Liver (tissue), 9 donors: ENCODE results near the gene MYG1. TPM values are rescaled to one million over a fixed set of nuclear protein-coding genes. Genes with fewer than 3 reads are reported as not detected.

Experiments used
- DNase-seq: peaks from one replicate; pipeline ENCODE4 v3.0.0-alpha.2; 2017; ENCODE audit warnings: low spot score
- H3K27ac ChIP-seq, 2 donors: one replicate each; pipeline ENCODE4 v1.7.0; 2013; ENCODE audit warnings: inconsistent platforms in 2 of 2, low read length in 2 of 2, control low read depth in 1 of 2, low read depth in 1 of 2, mild to moderate bottlenecking in 1 of 2
- H3K27me3 ChIP-seq, 4 donors: one replicate each; pipeline versions ENCODE4 v1.6.1 to v1.7.0; 2013; ENCODE audit warnings: low read length in 3 of 4, inconsistent platforms in 1 of 4, mild to moderate bottlenecking in 1 of 4, moderate library complexity in 1 of 4; ENCODE audit not compliant: control insufficient read depth in 4 of 4, insufficient read depth in 4 of 4
- H3K36me3 ChIP-seq, 4 donors: one replicate each; pipeline versions ENCODE4 v1.6.1 to v1.7.0; 2013; ENCODE audit warnings: low read length in 3 of 4, mild to moderate bottlenecking in 3 of 4, low read depth in 1 of 4, moderate library complexity in 1 of 4; ENCODE audit not compliant: control insufficient read depth in 4 of 4, insufficient read depth in 3 of 4
- H3K4me1 ChIP-seq, 4 donors: one replicate each; pipeline versions ENCODE4 v1.6.1 to v1.7.0; 2013; ENCODE audit warnings: low read length in 3 of 4, mild to moderate bottlenecking in 3 of 4, moderate library complexity in 1 of 4; ENCODE audit not compliant: control insufficient read depth in 4 of 4, insufficient read depth in 4 of 4
- H3K4me3 ChIP-seq, 3 donors: one replicate each; pipeline versions ENCODE4 v1.6.1 to v1.7.0; 2013; ENCODE audit warnings: low read length in 3 of 3, control low read depth in 1 of 3, low read depth in 1 of 3, mild to moderate bottlenecking in 1 of 3
- H3K9ac ChIP-seq, 2 donors: one replicate each; pipeline ENCODE4 v1.7.0; 2013; ENCODE audit warnings: low read length in 2 of 2, mild to moderate bottlenecking in 2 of 2, moderate library complexity in 2 of 2, control low read depth in 1 of 2, low read depth in 1 of 2
- H3K9me3 ChIP-seq, 4 donors: one replicate each; pipeline versions ENCODE4 v1.6.1 to v1.7.0; 2013; ENCODE audit warnings: low read length in 3 of 4; ENCODE audit not compliant: control insufficient read depth in 4 of 4
- EGR1 ChIP-seq, 2 donors: IDR thresholded peaks; 2 replicates each; pipeline ENCODE4 v1.6.1; 2016 to 2018; ENCODE audit warnings: antibody characterized with exemption in 2 of 2, low read depth in 2 of 2
- FOXA2 ChIP-seq: IDR thresholded peaks from 2 replicates; pipeline ENCODE4 v1.6.1; 2016; ENCODE audit warnings: antibody characterized with exemption
- GABPA ChIP-seq, 2 donors: IDR thresholded peaks in 1 of 2; conservative IDR thresholded peaks in 1 of 2; 2 replicates each; pipeline ENCODE4 v1.6.1; 2016; ENCODE audit warnings: antibody characterized with exemption in 2 of 2, mild to moderate bottlenecking in 1 of 2, moderate library complexity in 1 of 2
- TAF1 ChIP-seq: conservative IDR thresholded peaks from 2 replicates; pipeline ENCODE4 v1.6.1; 2016; ENCODE audit warnings: antibody characterized with exemption, mild to moderate bottlenecking
- YY1 ChIP-seq: IDR thresholded peaks from 2 replicates; pipeline ENCODE4 v1.6.1; 2016; ENCODE audit warnings: antibody characterized with exemption, mild to moderate bottlenecking
- WGBS: extraction: QIAGEN DNeasy Blood & Tissue Kit; methylation state at CpG from one replicate; pipeline ENCODE4 v1.1.7; 2013; 5-methylcytosine and 5-hydroxymethylcytosine counted together
- polyA plus RNA-seq, 2 donors: library from polyadenylated mRNA; stranded (reverse) in 1 of 2; unstranded in 1 of 2; fragments of 200-250 nt in 1 of 2; fragments of >200 nt in 1 of 2; fragmentation: Nextera tagmentation in 1 of 2; extraction: Ambion mirVana in 1 of 2; gene quantifications; one replicate each; pipeline versions ENCODE4 v1.2.1 to v1.2.3, GENCODE V29; 2013 to 2015
- total RNA-seq, 2 donors: library from RNA; depleted of rRNA; stranded (reverse); fragments of >200 nt; gene quantifications; one replicate each; pipeline ENCODE4 v1.2.3, GENCODE V29; 2014
- TF ChIP-seq, protein P1 (sequence below): IDR thresholded peaks from 2 replicates; pipeline ENCODE4 v1.6.1; 2016; ENCODE audit warnings: antibody characterized with exemption, mild to moderate bottlenecking
- TF ChIP-seq, protein P2 (sequence below): IDR thresholded peaks from 2 replicates; pipeline ENCODE4 v1.6.1; 2016; ENCODE audit warnings: antibody characterized with exemption
- TF ChIP-seq, protein P3 (sequence below): IDR thresholded peaks from 2 replicates; pipeline ENCODE4 v1.6.1; 2016; ENCODE audit warnings: antibody characterized with exemption
- donor health status: healthy.
- donor health status: healthy.
- donor health status: healthy.
- donor health status: healthy.
- donor health status: healthy.

MYG1 gene
- total and polyA plus RNA-seq, 4 donors, result 15.0 to 28.0 (median 19.3) TPM

DNA sequence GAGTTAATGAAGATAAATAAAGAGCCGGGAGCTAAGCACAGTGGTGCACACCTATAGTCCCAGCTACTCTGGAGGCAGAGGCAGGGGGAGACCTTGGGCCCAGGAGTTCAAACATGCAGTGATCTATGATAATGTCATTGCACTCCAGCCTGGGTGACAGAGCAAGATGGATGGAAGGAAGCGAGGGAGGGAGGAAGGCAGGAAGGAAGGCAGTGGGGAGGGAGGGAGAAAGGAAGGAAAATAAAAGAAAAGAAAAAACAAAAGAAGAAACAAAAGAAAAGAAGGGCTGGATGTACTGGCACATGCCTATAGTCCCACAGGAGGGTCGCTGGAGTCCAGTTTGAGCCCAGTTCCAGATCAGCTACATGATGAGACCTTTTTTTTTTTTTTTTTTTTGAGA lies 55.6 kb downstream of the MYG1 start:
- TF ChIP-seq EGR1 (IDR thresholded peaks at IDR 0.05; ENCODE audit: low read depth in 2 of 2) (no peak), YY1 (no peak), FOXA2 (no peak), TAF1 (no peak), GABPA (IDR thresholded peaks at IDR 0.05 in 1 of 2, conservative IDR thresholded peaks at IDR 0.05 in 1 of 2) (no peak)
- TF ChIP-seq, protein P1, sequence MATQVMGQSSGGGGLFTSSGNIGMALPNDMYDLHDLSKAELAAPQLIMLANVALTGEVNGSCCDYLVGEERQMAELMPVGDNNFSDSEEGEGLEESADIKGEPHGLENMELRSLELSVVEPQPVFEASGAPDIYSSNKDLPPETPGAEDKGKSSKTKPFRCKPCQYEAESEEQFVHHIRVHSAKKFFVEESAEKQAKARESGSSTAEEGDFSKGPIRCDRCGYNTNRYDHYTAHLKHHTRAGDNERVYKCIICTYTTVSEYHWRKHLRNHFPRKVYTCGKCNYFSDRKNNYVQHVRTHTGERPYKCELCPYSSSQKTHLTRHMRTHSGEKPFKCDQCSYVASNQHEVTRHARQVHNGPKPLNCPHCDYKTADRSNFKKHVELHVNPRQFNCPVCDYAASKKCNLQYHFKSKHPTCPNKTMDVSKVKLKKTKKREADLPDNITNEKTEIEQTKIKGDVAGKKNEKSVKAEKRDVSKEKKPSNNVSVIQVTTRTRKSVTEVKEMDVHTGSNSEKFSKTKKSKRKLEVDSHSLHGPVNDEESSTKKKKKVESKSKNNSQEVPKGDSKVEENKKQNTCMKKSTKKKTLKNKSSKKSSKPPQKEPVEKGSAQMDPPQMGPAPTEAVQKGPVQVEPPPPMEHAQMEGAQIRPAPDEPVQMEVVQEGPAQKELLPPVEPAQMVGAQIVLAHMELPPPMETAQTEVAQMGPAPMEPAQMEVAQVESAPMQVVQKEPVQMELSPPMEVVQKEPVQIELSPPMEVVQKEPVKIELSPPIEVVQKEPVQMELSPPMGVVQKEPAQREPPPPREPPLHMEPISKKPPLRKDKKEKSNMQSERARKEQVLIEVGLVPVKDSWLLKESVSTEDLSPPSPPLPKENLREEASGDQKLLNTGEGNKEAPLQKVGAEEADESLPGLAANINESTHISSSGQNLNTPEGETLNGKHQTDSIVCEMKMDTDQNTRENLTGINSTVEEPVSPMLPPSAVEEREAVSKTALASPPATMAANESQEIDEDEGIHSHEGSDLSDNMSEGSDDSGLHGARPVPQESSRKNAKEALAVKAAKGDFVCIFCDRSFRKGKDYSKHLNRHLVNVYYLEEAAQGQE, result no peak
- TF ChIP-seq, protein P2, sequence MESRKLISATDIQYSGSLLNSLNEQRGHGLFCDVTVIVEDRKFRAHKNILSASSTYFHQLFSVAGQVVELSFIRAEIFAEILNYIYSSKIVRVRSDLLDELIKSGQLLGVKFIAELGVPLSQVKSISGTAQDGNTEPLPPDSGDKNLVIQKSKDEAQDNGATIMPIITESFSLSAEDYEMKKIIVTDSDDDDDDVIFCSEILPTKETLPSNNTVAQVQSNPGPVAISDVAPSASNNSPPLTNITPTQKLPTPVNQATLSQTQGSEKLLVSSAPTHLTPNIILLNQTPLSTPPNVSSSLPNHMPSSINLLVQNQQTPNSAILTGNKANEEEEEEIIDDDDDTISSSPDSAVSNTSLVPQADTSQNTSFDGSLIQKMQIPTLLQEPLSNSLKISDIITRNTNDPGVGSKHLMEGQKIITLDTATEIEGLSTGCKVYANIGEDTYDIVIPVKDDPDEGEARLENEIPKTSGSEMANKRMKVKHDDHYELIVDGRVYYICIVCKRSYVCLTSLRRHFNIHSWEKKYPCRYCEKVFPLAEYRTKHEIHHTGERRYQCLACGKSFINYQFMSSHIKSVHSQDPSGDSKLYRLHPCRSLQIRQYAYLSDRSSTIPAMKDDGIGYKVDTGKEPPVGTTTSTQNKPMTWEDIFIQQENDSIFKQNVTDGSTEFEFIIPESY, result no peak
- TF ChIP-seq, protein P3, sequence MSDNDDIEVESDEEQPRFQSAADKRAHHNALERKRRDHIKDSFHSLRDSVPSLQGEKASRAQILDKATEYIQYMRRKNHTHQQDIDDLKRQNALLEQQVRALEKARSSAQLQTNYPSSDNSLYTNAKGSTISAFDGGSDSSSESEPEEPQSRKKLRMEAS, result no peak
- 66% methylated on average over 3 of the region's 3 CpGs for WGBS
- H3K27me3 ChIP-seq, result no peaks in the 10 kb centered on the region

More for the DNA sequence above, 55.6 kb downstream of the MYG1 start:
- DNase-seq, result no peak
- Histone ChIP-seq H3K27ac (no peak overlapping the region), H3K9me3 (no peaks in the 10 kb centered on the region), H3K36me3 (no peaks in the 10 kb centered on the region), H3K4me3 (no peak overlapping the region), H3K4me1 (peaks cover 0 to 2% (median 0%) of the 10 kb centered on the region in 4 donors), H3K9ac (no peak overlapping the region)

Other genes with a start within 250 kb of the MYG1 start
- gene TNS2, start 249.6 kb upstream of the MYG1 start, total RNA-seq, result 10 to 100 TPM; 11.7 to 94.0 TPM
- 10 to 100 TPM; 44.7 to 47.2 TPM for gene TNS2, start 249.6 kb upstream of the MYG1 start, polyA plus RNA-seq
- gene SPRYD3, start 220.3 kb upstream of the MYG1 start, total RNA-seq, result 10 to 100 TPM in 1 of 2 donors, 1 to 10 TPM in 1; 6.0 to 15.2 TPM
- 10 to 100 TPM; 11.3 to 20.3 TPM for gene SPRYD3, start 220.3 kb upstream of the MYG1 start, polyA plus RNA-seq
- 10 to 100 TPM in 1 of 2 donors, 1 to 10 TPM in 1; 1.6 to 13.6 TPM for gene IGFBP6, start 202.0 kb upstream of the MYG1 start, total RNA-seq
- 10 to 100 TPM; 10.5 to 17.6 TPM for gene IGFBP6, start 202.0 kb upstream of the MYG1 start, polyA plus RNA-seq
- 1 to 10 TPM in 1 of 2 donors, under 1 TPM in 1; 0.92 to 9.4 TPM for gene SOAT2, start 196.2 kb upstream of the MYG1 start, total RNA-seq
- 1 to 10 TPM in 1 of 2 donors, under 1 TPM in 1; 0.48 to 1.6 TPM for gene SOAT2, start 196.2 kb upstream of the MYG1 start, polyA plus RNA-seq
- 10 to 100 TPM in 1 of 2 donors, 1 to 10 TPM in 1; 8.4 to 14.4 TPM for gene ZNF740, start 119.0 kb upstream of the MYG1 start, total RNA-seq
- gene ZNF740, start 119.0 kb upstream of the MYG1 start, polyA plus RNA-seq, result 1 to 10 TPM; 1.4 to 4.3 TPM
- 10 to 100 TPM in 1 of 2 donors, 1 to 10 TPM in 1; 4.4 to 37.1 TPM for gene CSAD, start 118.8 kb upstream of the MYG1 start, total RNA-seq
- 10 to 100 TPM; 33.1 to 41.5 TPM for gene CSAD, start 118.8 kb upstream of the MYG1 start, polyA plus RNA-seq
- 1 to 10 TPM; 1.7 to 1.8 TPM for gene ITGB7, start 92.4 kb upstream of the MYG1 start, total RNA-seq
- gene ITGB7, start 92.4 kb upstream of the MYG1 start, polyA plus RNA-seq, result 1 to 10 TPM; 2.4 TPM
- 1 to 10 TPM; 2.7 to 3.1 TPM for gene RARG, start 67.5 kb upstream of the MYG1 start, total RNA-seq
- 1 to 10 TPM; 1.7 to 2.7 TPM for gene RARG, start 67.5 kb upstream of the MYG1 start, polyA plus RNA-seq
- gene ESPL1, start 31.4 kb upstream of the MYG1 start, total RNA-seq, result 10 to 100 TPM in 1 of 2 donors, 1 to 10 TPM in 1; 3.4 to 19.3 TPM
- gene ESPL1, start 31.4 kb upstream of the MYG1 start, polyA plus RNA-seq, result 1 to 10 TPM; 2.8 to 3.9 TPM
- 100 to 1,000 TPM; 118 to 176 TPM for gene PFDN5, start 4.2 kb upstream of the MYG1 start, total RNA-seq
- gene PFDN5, start 4.2 kb upstream of the MYG1 start, polyA plus RNA-seq, result 100 to 1,000 TPM; 237 to 245 TPM
- gene AAAS, start 21.9 kb downstream of the MYG1 start, total RNA-seq, result 10 to 100 TPM; 25.4 to 37.0 TPM
- gene AAAS, start 21.9 kb downstream of the MYG1 start, polyA plus RNA-seq, result 10 to 100 TPM; 17.3 to 18.8 TPM
- not detected for gene SP7, start 36.7 kb downstream of the MYG1 start, total RNA-seq
- not detected for gene SP7, start 36.7 kb downstream of the MYG1 start, polyA plus RNA-seq
- 10 to 100 TPM; 28.4 to 36.5 TPM for gene SP1, start 80.5 kb downstream of the MYG1 start, total RNA-seq
- gene SP1, start 80.5 kb downstream of the MYG1 start, polyA plus RNA-seq, result 1 to 10 TPM; 3.8 to 7.9 TPM
- gene AMHR2, start 124.2 kb downstream of the MYG1 start, total RNA-seq, result under 1 TPM; 0.67 to 0.89 TPM
- 1 to 10 TPM in 1 of 2 donors, under 1 TPM in 1; 0.96 to 1.3 TPM for gene AMHR2, start 124.2 kb downstream of the MYG1 start, polyA plus RNA-seq
- 10 to 100 TPM; 18.2 to 21.3 TPM for gene PRR13, start 142.0 kb downstream of the MYG1 start, total RNA-seq
- 100 to 1,000 TPM; 101 to 107 TPM for gene PRR13, start 142.0 kb downstream of the MYG1 start, polyA plus RNA-seq
- gene PCBP2, start 152.4 kb downstream of the MYG1 start, total RNA-seq, result 100 to 1,000 TPM; 224 to 377 TPM
- 100 to 1,000 TPM; 130 to 222 TPM for gene PCBP2, start 152.4 kb downstream of the MYG1 start, polyA plus RNA-seq
- 1 to 10 TPM; 1.5 to 2.4 TPM for gene MAP3K12, start 199.8 kb downstream of the MYG1 start, total RNA-seq
- gene MAP3K12, start 199.8 kb downstream of the MYG1 start, polyA plus RNA-seq, result 1 to 10 TPM in 1 of 2 donors, under 1 TPM in 1; 0.53 to 1.4 TPM
- gene TARBP2, start 201.6 kb downstream of the MYG1 start, total RNA-seq, result 10 to 100 TPM; 18.7 to 22.0 TPM
- gene TARBP2, start 201.6 kb downstream of the MYG1 start, polyA plus RNA-seq, result 10 to 100 TPM; 15.7 to 18.1 TPM
- not detected for gene NPFF, start 207.8 kb downstream of the MYG1 start, total RNA-seq
- gene NPFF, start 207.8 kb downstream of the MYG1 start, polyA plus RNA-seq, result not detected